ENCODE results near the gene TNRC6B.
"Not testable (repeated sequence)": the region's sequence is repeated elsewhere in the genome, so short reads cannot be mapped to it uniquely, and the experiment has no call there.

Gene TNRC6B

GRCh38 chr22:40289991-40290459 lies 112.3 kb downstream of the TNRC6B start:
- DNase-seq (ENCODE audit: low read depth in 2 of 2): peak; percentile 43 to 60

DNA sequence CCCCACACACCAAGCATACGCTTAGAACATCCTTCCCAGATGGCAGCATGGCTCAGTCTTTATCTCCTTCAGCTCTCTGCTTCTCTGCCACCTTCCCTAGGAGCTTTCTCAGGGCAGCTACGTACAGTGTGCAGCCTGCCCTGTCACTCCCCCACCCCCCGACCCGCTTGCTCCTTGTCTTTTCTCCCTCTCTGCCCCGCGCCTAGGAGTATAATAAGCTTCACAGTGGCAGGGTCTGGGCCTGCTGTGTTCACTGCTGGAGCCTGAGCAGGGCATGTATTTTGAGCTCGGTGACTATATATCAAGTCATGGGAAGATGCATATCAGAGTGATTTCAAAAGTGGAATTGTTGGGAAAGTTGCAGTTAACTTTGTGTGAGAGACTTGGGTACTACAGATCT lies 112.8 kb downstream of the TNRC6B start:
- DNase-seq (ENCODE audit: low read depth in 2 of 2): no peak

DNA sequence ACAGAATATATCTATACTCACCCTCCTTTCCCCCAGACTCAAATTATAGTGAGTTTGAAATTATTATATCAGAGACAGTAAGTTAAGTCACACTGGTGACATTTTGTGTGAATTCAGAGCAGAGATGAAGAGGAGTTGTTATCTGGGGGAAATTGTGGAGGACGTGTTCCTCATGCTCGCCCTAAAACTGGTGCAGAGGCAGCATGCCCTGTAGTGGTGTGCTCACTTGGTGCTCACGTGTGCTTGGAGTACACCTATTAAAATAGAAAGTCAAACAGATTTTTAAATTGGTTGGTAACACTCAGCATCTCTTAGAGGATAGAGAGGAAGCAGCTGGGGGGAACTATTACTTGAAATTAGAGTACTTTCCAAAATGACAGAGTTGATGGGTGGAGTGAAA lies 117.0 kb downstream of the TNRC6B start:
- DNase-seq (ENCODE audit: low read depth in 2 of 2): no peak

- no peak for DNase-seq (ENCODE audit: low read depth in 2 of 2)
Observed at GRCh38 chr22:40300316-40300715, 122.6 kb downstream of the TNRC6B start.

- no peak for DNase-seq (ENCODE audit: low read depth in 2 of 2)
Observed at GRCh38 chr22:40300884-40301672, 123.4 kb downstream of the TNRC6B start.

DNA sequence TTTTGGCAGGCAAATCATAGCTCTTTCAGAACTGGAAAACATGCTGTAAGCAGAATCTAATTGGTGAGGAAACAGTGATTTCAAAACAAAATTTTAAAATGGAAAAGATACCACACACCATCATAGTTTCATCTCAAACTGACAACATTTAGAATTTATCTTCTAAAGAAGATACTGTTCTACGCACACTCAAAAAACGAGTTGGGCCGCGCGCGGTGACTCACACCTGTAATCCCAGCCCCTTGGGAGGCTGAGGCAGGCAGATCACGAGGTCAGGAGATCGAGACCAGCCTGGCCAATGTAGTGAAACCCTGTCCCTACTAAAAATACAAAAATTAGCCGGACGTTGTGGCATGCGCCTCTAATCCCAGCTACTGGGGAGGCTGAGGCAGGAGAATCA lies 124.4 kb downstream of the TNRC6B start:
- DNase-seq (ENCODE audit: low read depth in 2 of 2): no peak

GRCh38 chr22:40305625-40306024 lies 127.9 kb downstream of the TNRC6B start:
- no peak for DNase-seq (ENCODE audit: low read depth in 2 of 2)

DNA sequence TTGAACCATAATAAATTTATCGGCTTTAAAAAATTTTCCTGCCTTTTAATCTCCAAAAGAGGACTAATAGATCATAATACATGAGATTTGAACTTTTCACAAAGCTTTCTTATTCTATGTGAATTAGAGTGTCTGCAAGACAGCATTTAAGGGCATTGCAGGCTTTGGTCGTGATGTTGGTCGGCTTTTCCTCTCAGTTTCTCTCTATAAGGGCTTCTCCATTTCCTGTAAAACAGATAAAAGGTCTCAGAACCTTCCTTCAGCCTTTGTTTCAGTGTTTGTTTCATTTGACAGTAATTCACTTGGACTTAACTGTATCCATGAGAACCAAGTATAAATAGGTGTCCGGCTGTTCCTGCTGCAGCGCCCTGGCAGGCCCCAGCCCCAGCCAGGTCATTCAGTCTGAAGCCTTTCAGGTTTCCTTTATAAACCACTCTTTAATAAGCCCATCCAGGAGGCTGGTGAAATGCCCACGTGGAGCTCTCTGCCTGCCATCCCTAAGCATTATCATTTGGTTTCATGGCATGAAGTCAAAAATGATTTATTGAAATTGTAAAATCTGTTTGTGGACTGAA lies 131.4 kb downstream of the TNRC6B start:
- DNase-seq (ENCODE audit: low read depth in 2 of 2): no peak

DNA sequence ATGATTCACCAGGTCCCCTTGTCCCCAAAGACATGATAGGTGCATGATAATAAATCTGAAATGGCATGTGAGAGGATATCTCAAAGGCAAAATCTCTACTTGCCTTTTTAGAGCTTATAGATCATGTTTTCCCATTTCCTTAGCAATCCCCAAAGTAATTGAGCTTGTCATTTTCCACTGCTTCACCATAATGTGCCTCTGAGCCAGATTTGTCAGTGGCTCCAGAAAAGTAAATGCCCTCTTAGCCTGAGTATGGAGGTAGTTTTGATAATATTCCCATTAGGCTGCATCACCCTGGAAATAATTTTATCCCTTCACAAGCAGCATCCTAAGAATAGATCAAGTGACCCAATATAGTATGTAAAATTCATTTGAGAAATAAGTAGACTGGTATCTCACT lies 131.9 kb downstream of the TNRC6B start:
- DNase-seq (ENCODE audit: low read depth in 2 of 2): no peak

GRCh38 chr22:40310081-40310767 lies 132.5 kb downstream of the TNRC6B start:
- DNase-seq (ENCODE audit: low read depth in 2 of 2): no peak

GRCh38 chr22:40310768-40311120 lies 133.0 kb downstream of the TNRC6B start:
- DNase-seq (ENCODE audit: low read depth in 2 of 2): no peak

DNA sequence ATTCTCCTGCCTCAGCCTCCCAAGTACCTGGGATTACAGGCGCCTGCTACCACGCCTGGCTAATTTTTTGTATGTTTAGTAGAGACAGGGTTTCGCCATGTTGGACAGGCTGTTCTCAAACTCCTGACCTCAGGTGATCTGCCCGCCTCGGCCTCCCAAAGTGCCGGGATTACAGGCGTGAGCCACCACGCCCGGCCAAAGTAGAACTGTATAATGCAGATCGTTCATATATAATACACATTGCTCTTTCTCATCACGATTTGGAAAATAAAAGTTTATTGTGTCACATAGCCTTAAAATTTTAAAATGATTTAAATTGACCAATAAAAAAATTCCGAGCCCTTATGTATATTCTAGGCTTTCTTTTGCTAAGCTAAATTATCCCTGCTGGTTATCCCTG lies 133.9 kb downstream of the TNRC6B start:
- not testable (repeated sequence) for DNase-seq (ENCODE audit: low read depth in 2 of 2)

DNA sequence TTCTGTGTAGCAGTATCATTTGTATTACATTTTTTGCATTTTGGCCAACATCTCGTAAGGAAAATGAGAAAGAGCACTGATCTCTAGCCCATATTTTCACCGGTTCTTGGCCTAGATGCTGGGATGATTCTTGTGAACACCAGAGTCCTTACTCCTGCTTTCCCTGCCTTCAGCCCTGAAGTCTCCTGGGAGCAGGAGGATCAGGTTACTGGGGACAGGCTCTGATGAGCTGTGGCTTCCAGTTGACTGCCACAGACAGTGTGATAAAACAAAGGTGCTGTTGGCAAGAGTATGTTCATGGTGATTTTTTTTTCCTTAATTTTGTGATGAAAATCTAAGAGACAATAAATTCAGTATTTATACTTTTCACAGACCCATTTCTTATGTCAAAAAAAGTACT lies 134.3 kb downstream of the TNRC6B start:
- DNase-seq (ENCODE audit: low read depth in 2 of 2): no peak

GRCh38 chr22:40313007-40313406 lies 135.3 kb downstream of the TNRC6B start:
- no peak for DNase-seq (ENCODE audit: low read depth in 2 of 2)

DNA sequence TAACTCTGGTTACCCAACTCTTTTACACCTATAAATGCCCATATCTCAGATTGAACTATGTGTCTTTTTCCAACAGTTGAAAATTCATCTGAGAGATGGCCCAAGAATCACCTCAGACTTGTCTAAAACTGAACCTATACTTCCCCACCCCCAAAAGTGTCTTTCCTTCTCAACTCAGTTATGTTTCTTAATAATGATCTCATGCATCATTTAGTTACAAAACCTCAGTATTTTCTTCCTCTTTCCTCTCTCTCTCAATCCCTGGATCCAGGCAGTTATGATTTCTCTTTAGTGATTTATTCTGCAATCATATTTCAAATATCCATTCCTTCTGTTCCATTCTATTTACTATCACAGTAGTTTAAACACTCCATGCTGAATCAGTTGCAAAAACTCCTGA lies 136.3 kb downstream of the TNRC6B start:
- no peak for DNase-seq (ENCODE audit: low read depth in 2 of 2)

DNA sequence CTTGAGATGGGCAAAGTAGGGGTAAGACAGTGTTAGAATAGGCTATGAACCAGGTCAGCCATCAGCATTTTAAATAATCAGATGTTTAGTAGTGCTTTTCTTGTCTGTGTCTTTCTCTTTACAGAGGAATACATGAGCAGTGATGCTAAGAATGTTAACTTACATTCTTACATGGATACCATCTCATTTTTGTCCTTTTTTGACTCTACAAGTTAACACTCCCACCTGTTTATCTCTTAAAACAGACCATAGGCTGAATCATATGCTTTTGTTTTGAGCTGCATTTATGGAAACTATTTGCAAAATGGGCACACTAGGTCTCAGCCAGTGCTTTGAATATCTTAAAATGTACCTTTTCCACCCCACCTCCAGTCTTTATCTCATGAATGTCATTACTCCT lies 143.0 kb downstream of the TNRC6B start:
- DNase-seq (ENCODE audit: low read depth in 2 of 2): no peak

GRCh38 chr22:40322021-40322420 lies 144.3 kb downstream of the TNRC6B start:
- no peak for DNase-seq (ENCODE audit: low read depth in 2 of 2)

DNA sequence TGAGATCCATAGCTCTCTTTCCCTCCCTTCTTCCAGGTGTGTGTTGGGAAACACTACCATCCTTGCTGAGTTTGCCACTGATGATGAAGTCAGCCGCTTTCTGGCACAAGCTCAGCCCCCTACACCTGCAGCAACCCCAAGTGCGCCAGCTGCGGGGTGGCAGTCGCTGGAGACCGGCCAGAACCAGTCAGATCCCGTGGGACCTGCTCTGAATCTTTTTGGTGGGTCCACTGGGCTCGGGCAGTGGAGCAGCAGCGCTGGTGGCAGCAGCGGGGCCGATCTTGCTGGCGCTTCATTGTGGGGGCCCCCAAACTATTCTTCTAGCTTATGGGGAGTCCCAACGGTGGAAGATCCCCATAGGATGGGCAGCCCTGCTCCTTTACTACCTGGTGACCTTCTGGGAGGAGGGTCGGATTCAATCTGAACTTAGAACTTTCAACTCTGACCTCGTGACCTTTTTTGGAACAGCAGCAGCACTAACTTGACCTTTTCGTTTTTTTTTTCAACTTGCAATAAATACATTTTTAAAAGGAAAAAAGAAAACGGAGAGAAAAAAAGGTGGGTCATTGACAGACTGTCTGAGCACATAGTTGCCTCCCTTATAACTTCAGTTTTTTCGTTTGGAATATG lies 145.2 kb downstream of the TNRC6B start:
- no peak for DNase-seq (ENCODE audit: low read depth in 2 of 2)

DNA sequence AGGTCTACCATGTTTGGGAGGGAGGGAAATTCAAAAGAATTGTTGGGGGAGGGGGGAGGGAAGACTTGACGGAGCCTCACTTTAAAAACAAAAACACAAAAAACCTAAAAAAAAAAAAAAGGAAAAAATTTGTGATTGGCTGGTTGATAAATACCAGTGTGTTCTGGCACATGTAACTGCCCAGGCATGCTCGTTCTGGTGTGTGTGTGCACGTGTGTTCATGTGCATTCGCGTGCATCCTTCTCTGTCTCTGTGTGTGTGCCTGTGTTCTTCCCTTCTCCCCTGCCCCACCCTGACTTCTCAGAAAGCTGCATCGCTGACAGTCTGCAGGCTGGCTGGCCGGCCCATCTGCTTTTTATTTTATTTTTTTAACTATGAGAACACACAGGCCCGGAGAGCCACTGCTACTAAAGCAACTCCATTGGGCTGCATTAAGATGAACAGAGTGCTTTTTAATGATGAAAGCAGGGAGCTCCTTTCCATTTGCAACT lies 146.0 kb downstream of the TNRC6B start:
- no peak for DNase-seq (ENCODE audit: low read depth in 2 of 2)

DNA sequence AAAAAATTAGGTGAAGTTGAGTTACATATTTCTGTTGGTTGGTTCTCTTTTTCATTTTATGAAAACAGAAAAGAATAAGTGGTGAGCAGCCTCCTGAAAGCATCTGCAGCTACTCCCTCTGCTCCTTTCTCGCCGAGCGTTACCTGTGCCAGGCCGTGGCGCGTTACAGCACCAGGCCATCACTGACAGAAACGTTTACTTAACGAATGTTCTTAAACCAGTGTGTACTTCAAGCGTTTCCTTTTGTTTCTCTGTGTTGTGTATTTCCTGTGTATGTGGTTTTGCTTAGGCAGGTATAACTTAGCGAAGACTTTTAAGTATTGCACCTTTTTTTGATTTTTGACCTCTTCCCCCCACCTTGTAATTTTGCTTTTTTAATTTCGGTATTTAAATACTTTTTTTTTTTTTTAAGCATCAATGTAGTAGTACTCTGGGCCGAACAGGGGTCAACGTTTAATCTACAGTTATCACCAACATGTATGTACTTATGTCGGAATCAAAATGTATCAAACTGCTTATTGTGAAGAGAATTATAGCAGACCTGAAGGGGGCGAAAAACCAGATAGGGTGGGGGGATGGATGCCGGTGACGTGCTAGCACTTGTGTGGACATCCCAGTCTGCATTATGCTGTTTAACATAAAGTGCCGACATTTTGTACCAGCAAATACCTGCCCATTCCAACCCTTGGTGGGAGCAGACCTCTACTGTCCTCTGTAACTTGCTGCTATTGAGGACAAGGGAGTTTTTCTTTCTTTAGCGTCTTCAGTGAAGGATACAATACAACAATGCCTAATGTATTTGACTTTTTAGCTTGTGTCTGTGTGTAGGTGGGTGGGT lies 147.0 kb downstream of the TNRC6B start:
- DNase-seq (ENCODE audit: low read depth in 2 of 2): no peak

GRCh38 chr22:40325315-40325714 lies 147.6 kb downstream of the TNRC6B start:
- DNase-seq (ENCODE audit: low read depth in 2 of 2): peak; percentile 56 to 66

Measured in stimulated activated CD8-positive, alpha-beta memory T cell treated with anti-CD3 and anti-CD28 coated beads, Interleukin-7, amount 100 ng/mL, for 4 hours (primary cell).